DOHH2 (cell line): Measurements from ENCODE around the gene YBX2.

Experiments used
- H3F3A ChIP-seq: fragments of 200-600 bp; sonication (generic), shearing (Covaris generic); 2 replicates; pipeline ENCODE4 v1.6.0; 2016; ENCODE audit warnings: antibody characterized with exemption, mild to moderate bottlenecking; ENCODE audit not compliant: control insufficient read depth, insufficient read depth
- H3K27ac ChIP-seq: fragments of 200-600 bp; sonication (generic); 2 replicates; pipeline ENCODE4 v1.5.1; 2014; ENCODE audit warnings: low read depth, mild to moderate bottlenecking, low read length, moderate library complexity
- H3K27me3 ChIP-seq: fragments of 200-600 bp; sonication (generic); 2 replicates; pipeline ENCODE4 v1.6.1; 2014; ENCODE audit warnings: mild to moderate bottlenecking, low read length, mixed read lengths; ENCODE audit not compliant: control insufficient read depth
- H3K36me3 ChIP-seq: fragments of 200-600 bp; sonication (generic); 2 replicates; pipeline ENCODE4 v1.6.1; 2014; ENCODE audit warnings: mild to moderate bottlenecking, low read length, moderate library complexity, mixed read lengths; ENCODE audit not compliant: control insufficient read depth
- H3K4me1 ChIP-seq: fragments of 200-600 bp; sonication (generic); 2 replicates; pipeline ENCODE4 v1.6.1; 2014; ENCODE audit warnings: mild to moderate bottlenecking, low read length, mixed read lengths; ENCODE audit not compliant: control insufficient read depth
- H3K4me2 ChIP-seq: fragments of 200-600 bp; sonication (generic); 2 replicates; pipeline ENCODE4 v1.6.0; 2014; ENCODE audit warnings: mild to moderate bottlenecking, low read length, moderate library complexity
- H3K4me3 ChIP-seq: fragments of 200-600 bp; sonication (generic); 2 replicates; pipeline ENCODE4 v1.5.1; 2014; ENCODE audit warnings: mild to moderate bottlenecking, low read length, mixed read lengths
- H3K79me2 ChIP-seq: fragments of 200-600 bp; sonication (generic); 2 replicates; pipeline ENCODE4 v1.6.1; 2014; ENCODE audit warnings: mild to moderate bottlenecking, low read length, mixed read lengths; ENCODE audit not compliant: control insufficient read depth
- H3K9me2 ChIP-seq: fragments of 200-600 bp; sonication (generic); replicated peaks from 2 replicates; pipeline ENCODE4 v1.6.1; 2014; ENCODE audit warnings: mild to moderate bottlenecking, low read length, mixed read lengths; ENCODE audit not compliant: control insufficient read depth
- H3K9me3 ChIP-seq: fragments of 200-600 bp; sonication (generic); 2 replicates; pipeline ENCODE4 v1.6.1; 2014; ENCODE audit warnings: antibody characterized with exemption, low read length, mixed read lengths; ENCODE audit not compliant: control insufficient read depth, insufficient read depth
- H4K20me1 ChIP-seq: fragments of 200-600 bp; sonication (generic); 2 replicates; pipeline ENCODE4 v1.6.0; 2014; ENCODE audit warnings: low read depth, mild to moderate bottlenecking, antibody characterized with exemption, low read length, moderate library complexity; ENCODE audit not compliant: control insufficient read depth, insufficient read depth
- EZH2phosphoT487 ChIP-seq: fragments of 200-600 bp; sonication (generic); IDR thresholded peaks from 2 replicates; pipeline ENCODE4 v1.6.1; 2017; ENCODE audit warnings: borderline replicate concordance, mild to moderate bottlenecking, antibody characterized with exemption, low read length, moderate library complexity, mixed read lengths
- TF ChIP-seq, protein P1 (sequence below): fragments of 200-600 bp; sonication (generic); IDR thresholded peaks from one replicate; pipeline ENCODE4 v1.5.1; 2014; ENCODE audit warnings: antibody characterized with exemption, mild to moderate bottlenecking, low read depth, low read length; ENCODE audit not compliant: poor library complexity, severe bottlenecking

YBX2 gene

GRCh38 chr17:7322520-7323194 is 28.2 kb upstream of the YBX2 start:
- Histone ChIP-seq H3K36me3 (peaks cover 83% of the 10 kb centered on the region), H3F3A (0 out of 2 replicates have a peak, but pooled peaks cover under 1% of the 10 kb centered on the region)

DNA sequence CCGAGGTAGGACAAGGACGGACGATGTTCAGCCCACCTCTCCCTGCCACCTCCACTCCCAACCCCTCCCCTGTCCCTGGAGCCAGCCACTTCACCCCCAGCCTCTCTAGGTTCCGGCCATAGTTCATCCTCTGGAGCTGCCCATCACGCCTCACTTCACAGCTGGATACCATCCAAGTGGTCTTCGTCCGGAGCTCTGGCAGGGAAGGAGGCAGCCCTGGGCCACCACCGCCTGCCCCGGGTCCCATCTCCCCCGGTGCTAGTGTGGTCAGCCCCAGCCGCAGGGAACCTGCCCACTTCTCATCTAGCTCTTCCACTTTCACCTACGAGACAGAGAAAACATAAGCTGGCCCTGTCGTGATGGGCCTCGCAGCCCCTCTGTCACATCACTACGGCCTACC is 27.0 kb upstream of the YBX2 start:
- TF ChIP-seq EZH2phosphoT487: no peak
- TF ChIP-seq, protein P1, sequence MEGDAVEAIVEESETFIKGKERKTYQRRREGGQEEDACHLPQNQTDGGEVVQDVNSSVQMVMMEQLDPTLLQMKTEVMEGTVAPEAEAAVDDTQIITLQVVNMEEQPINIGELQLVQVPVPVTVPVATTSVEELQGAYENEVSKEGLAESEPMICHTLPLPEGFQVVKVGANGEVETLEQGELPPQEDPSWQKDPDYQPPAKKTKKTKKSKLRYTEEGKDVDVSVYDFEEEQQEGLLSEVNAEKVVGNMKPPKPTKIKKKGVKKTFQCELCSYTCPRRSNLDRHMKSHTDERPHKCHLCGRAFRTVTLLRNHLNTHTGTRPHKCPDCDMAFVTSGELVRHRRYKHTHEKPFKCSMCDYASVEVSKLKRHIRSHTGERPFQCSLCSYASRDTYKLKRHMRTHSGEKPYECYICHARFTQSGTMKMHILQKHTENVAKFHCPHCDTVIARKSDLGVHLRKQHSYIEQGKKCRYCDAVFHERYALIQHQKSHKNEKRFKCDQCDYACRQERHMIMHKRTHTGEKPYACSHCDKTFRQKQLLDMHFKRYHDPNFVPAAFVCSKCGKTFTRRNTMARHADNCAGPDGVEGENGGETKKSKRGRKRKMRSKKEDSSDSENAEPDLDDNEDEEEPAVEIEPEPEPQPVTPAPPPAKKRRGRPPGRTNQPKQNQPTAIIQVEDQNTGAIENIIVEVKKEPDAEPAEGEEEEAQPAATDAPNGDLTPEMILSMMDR: no peak
- H4K20me1 ChIP-seq: no peaks in the 10 kb centered on the region
- H3K4me3 ChIP-seq: no peak overlapping the region
- H3K79me2 ChIP-seq: peaks cover 15% of the 10 kb centered on the region
- H3K9me3 ChIP-seq: no peaks in the 10 kb centered on the region
- no peak overlapping the region for H3K4me2 ChIP-seq
- H3K27me3 ChIP-seq: no peaks in the 10 kb centered on the region
- no peaks in the 10 kb centered on the region; the same call in 1 of the 2 replicates for H3K4me1 ChIP-seq
- peaks cover 8% of the 10 kb centered on the region; the same call in 1 of the 2 replicates for H3F3A ChIP-seq
- H3K9me2 ChIP-seq: no peaks in the 10 kb centered on the region
- peaks cover 83% of the 10 kb centered on the region for H3K36me3 ChIP-seq
- no peak overlapping the region for H3K27ac ChIP-seq

More at GRCh38 chr17:7322520-7323194, 28.2 kb upstream of the YBX2 start:
- H3K27me3 ChIP-seq: no peaks in the 10 kb centered on the region
- H3K4me2 ChIP-seq: no peak overlapping the region
- H3K79me2 ChIP-seq: peaks cover 27% of the 10 kb centered on the region
- H3K4me3 ChIP-seq: no peak overlapping the region
- H3K4me1 ChIP-seq: peaks cover 7% of the 10 kb centered on the region
- TF ChIP-seq, protein P1: no peak
- no peak for TF ChIP-seq EZH2phosphoT487
- H3K9me3 ChIP-seq: no peaks in the 10 kb centered on the region
- H3K27ac ChIP-seq: no peak overlapping the region
- no peaks in the 10 kb centered on the region for H4K20me1 ChIP-seq
- H3K9me2 ChIP-seq: no peaks in the 10 kb centered on the region

- no peak overlapping the region for H3K27ac ChIP-seq
- peaks cover 3% of the 10 kb centered on the region; the same call in 1 of the 2 replicates for H4K20me1 ChIP-seq
- no peak for TF ChIP-seq EZH2phosphoT487
- TF ChIP-seq, protein P1: no peak
- H3K4me2 ChIP-seq: no peak overlapping the region
- H3K9me3 ChIP-seq: no peaks in the 10 kb centered on the region
- H3K27me3 ChIP-seq: no peaks in the 10 kb centered on the region
- peaks cover 79% of the 10 kb centered on the region for H3K36me3 ChIP-seq
- H3K79me2 ChIP-seq: peaks cover 22% of the 10 kb centered on the region
- peaks cover 25% of the 10 kb centered on the region for H3F3A ChIP-seq
- H3K9me2 ChIP-seq: no peaks in the 10 kb centered on the region
- peaks cover 23% of the 10 kb centered on the region for H3K4me1 ChIP-seq
- H3K4me3 ChIP-seq: no peak overlapping the region
Measured at GRCh38 chr17:7318121-7318860, 23.9 kb upstream of the YBX2 start.
